Heart right ventricle (tissue), 16 donors: ENCODE data around the gene FAM163B. TPM values are rescaled to one million over a fixed set of nuclear protein-coding genes. Genes with fewer than 3 reads are reported as not detected.

Source experiments
- ATAC-seq, 8 donors: fragments of 200-7000 bp; cut with Tn5 transposase; one replicate each; pipeline ENCODE4 v1.9.1; 2020; ENCODE audit warnings: mild to moderate bottlenecking in 8 of 8, moderate library complexity in 8 of 8, moderate number of reproducible peaks in 1 of 8
- DNase-seq, 2 donors: peaks; one replicate each; pipeline ENCODE4 v3.0.0-alpha.2; 2020
- H3K27ac ChIP-seq, 10 donors: fragments of 200-600 bp; sonication (generic) in 2 of 10; one replicate each; pipeline versions ENCODE4 v1.5.0 to v1.8.0; 2020 to 2022; ENCODE audit warnings: mild to moderate bottlenecking in 3 of 10
- H3K27me3 ChIP-seq, 7 donors: fragments of 200-600 bp; one replicate each; pipeline ENCODE4 v1.8.0; 2021 to 2022; ENCODE audit warnings: mild to moderate bottlenecking in 2 of 7
- H3K36me3 ChIP-seq, 9 donors: fragments of 200-600 bp; sonication (generic) in 1 of 9; one replicate each; pipeline versions ENCODE4 v1.5.0 to v1.8.0; 2020 to 2022; ENCODE audit warnings: mild to moderate bottlenecking in 2 of 9
- H3K4me1 ChIP-seq, 9 donors: fragments of 200-600 bp; sonication (generic) in 1 of 9; one replicate each; pipeline versions ENCODE4 v1.5.0 to v1.8.0; 2020 to 2022; ENCODE audit warnings: mild to moderate bottlenecking in 4 of 9
- H3K4me3 ChIP-seq, 10 donors: fragments of 200-600 bp; sonication (generic) in 2 of 10; one replicate each; pipeline versions ENCODE4 v1.5.0 to v1.8.0; 2020 to 2022; ENCODE audit warnings: mild to moderate bottlenecking in 7 of 10, moderate library complexity in 2 of 10
- H3K9me3 ChIP-seq, 11 donors: fragments of 200-600 bp in 10 of 11; sonication (generic) in 2 of 11; one replicate each; pipeline versions ENCODE4 v1.5.0 to v1.8.0; 2013 to 2022; ENCODE audit warnings: mild to moderate bottlenecking in 2 of 11, control low read depth in 1 of 11, moderate library complexity in 1 of 11
- WGBS, 2 donors: extraction: QIAGEN DNeasy Blood & Tissue Kit; methylation state at CpG; one replicate each; pipeline ENCODE4 v1.1.7; 2013; ENCODE audit warnings: inconsistent platforms in 1 of 2; 5-methylcytosine and 5-hydroxymethylcytosine counted together
- intact Hi-C, 10 donors: fragments of 100-400 bp; cut with DNase I; formaldehyde crosslinking; loops; one replicate each; pipeline versions ENCODE4 v1.11.1 to v1.14.2; 2022
- polyA plus RNA-seq, 2 donors: library from polyadenylated mRNA; stranded (reverse); fragments of 200-250 nt; gene quantifications; one replicate each; pipeline ENCODE4 v1.2.3, GENCODE V29; 2013
- total RNA-seq, 10 donors: library from RNA; stranded (reverse); fragmentation: NEBNext Ultra II Directional in 3 of 10; extraction: Animal tissue kit (Norgen Biotek cat#: 25700) in 3 of 10; gene quantifications; one replicate each; pipeline versions ENCODE4 v1.2.1 to v1.2.4, GENCODE V29; 2021 to 2023
- TF ChIP-seq, protein P1 (sequence below), 9 donors: fragments of 200-600 bp; sonication (generic) in 2 of 9; IDR thresholded peaks; one replicate each; pipeline versions ENCODE4 v1.5.0 to v1.8.0; 2021 to 2022; ENCODE audit warnings: antibody characterized with exemption in 9 of 9, mild to moderate bottlenecking in 5 of 9, moderate library complexity in 1 of 9
- donor health status: Arrhythmogenic right ventricular cardiomyopathy.
- donor health status: ischemic (EF 13 %, LVEDD 7.1; RV severe dilation, severe dysfunction).
- donor health status: healthy with polysubstance abuse.
- donor health status: DM: no; HTN: yes; CAD: no.
- donor health status: DM: no; HTN: no; CAD: no.
- donor health status: ischemic (EF 25% LVEDD 6.9; RV normal size, moderate dysfunction).
- donor health status: ischemic (EF 25% LVEDD 5.7; RV mildly dilated, moderate dysfunction).
- donor health status: healthy.
- donor health status: DM: yes; HTN: yes; CAD: no.
- donor health status: Ischemic cardiomyopathy.
- donor health status: ischemic (EF 35%, LVEDD 5.7; RV mildly dilated, moderate dysfunction).
- donor health status: nonischemic (EF 11% LVEDD 7.7; RV severe dilation, severe dysfunction).
- donor health status: DM: yes; HTN: yes; CAD: no.
- donor health status: PGD.
- donor health status: ischemic (EF 29% LVEDD 5.4; RV normal size, mild dysfunction).
- donor health status: nonischemic (EF 23%, LVEDD 6.1; RV moderate dilation, normal function).

FAM163B gene
- total and polyA plus RNA-seq, 12 donors: 0.19 TPM; not detected in 11

DNA sequence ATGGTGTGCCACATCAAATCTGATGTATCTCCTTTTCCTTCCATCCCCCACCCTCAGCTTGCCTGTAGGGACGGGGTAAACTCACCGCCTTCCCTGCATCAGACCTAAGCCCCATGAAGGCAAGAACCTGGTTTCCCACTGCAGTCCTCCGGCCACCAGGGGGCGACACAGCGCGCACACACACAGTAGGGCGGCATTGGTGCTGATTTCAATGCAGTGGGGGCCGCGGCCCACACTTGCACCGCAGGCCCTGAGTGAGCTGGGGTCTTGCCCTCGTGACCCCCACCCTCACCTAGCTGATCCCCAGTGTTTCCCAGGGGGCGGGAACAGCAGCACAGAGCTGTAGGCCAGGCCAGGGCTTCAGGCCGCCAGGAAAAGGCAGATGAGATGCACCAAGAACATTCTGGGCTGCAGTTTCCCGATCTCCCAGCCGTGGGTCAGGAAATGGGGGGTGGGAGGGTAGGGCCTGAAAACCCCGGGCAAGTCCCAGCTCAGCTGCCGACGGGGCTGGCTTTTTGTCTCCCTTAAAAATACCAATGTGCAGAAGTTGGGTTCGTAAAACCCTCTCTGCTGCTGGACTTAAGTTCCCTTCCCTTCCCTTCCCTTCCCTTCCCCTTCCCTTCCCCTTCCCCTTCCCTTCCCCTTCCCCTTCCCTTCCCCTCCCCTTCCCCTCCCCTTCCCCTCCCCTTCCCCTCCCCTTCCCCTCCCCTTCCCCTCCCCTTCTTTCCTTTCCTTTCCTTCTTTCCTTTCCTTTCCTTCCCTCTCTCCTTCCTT lies 19.5 kb downstream of the FAM163B start:
- no peak for ATAC-seq
- Histone ChIP-seq H3K4me3 (no peak overlapping the region), H3K27me3 (peaks cover 0 to 54% (median 33%) of the 10 kb centered on the region in 7 donors), H3K27ac (no peak overlapping the region), H3K4me1 (peaks cover 0 to 17% (median 12%) of the 10 kb centered on the region in 9 donors), H3K36me3 (no peaks in the 10 kb centered on the region), H3K9me3 (no peaks in the 10 kb centered on the region)
- TF ChIP-seq, protein P1, sequence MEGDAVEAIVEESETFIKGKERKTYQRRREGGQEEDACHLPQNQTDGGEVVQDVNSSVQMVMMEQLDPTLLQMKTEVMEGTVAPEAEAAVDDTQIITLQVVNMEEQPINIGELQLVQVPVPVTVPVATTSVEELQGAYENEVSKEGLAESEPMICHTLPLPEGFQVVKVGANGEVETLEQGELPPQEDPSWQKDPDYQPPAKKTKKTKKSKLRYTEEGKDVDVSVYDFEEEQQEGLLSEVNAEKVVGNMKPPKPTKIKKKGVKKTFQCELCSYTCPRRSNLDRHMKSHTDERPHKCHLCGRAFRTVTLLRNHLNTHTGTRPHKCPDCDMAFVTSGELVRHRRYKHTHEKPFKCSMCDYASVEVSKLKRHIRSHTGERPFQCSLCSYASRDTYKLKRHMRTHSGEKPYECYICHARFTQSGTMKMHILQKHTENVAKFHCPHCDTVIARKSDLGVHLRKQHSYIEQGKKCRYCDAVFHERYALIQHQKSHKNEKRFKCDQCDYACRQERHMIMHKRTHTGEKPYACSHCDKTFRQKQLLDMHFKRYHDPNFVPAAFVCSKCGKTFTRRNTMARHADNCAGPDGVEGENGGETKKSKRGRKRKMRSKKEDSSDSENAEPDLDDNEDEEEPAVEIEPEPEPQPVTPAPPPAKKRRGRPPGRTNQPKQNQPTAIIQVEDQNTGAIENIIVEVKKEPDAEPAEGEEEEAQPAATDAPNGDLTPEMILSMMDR (IDR thresholded peaks at IDR 0.05): peak in 8 of 9 donors; percentile 28 to 61 (median 48)
- 44 to 46% methylated on average over 19 of the region's 19 CpGs for WGBS, 2 donors
- no peak for DNase-seq
- intact Hi-C loops: loop anchor here in 3 of 10 donors (5.0 to 10.0 kb wide), 2 partner anchors 125 to 138 kb away; no protein-coding TSS in a partner anchor

DNA sequence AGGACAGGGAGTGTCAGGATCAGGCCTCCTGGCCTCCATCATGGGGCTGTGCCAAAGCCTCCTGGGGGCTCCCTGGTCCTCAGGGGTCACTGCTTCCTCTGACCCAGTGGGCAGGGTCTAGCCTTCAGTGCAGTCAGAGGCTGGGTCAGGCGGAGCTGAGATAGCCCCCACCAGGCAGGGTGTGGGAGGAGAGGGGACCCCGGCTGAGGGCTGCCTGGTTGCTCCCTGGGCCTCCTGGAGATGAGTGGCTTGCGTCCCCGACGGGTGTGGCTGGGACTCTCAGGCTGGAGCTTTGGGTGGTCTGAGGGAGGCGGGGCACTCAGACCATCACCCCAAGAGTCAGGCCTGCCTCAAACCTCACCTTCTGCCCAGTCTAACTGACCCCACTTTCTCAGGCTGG lies 21.7 kb downstream of the FAM163B start:
- H3K27me3 ChIP-seq: peaks cover 0 to 60% (median 37%) of the 10 kb centered on the region in 7 donors
- no peak for ATAC-seq
- WGBS, 2 donors: 87 to 89% methylated on average over 6 of the region's 6 CpGs
- TF ChIP-seq, protein P1 (IDR thresholded peaks at IDR 0.05): no peak
- no peaks in the 10 kb centered on the region for H3K36me3 ChIP-seq
- intact Hi-C loops: loop anchor here in 3 of 10 donors (5.0 to 10.0 kb wide), 2 partner anchors 127 to 140 kb away; no protein-coding TSS in a partner anchor
- H3K9me3 ChIP-seq: no peaks in the 10 kb centered on the region
- H3K4me3 ChIP-seq: no peak overlapping the region
- peaks cover 4 to 38% (median 27%) of the 10 kb centered on the region in 9 donors for H3K4me1 ChIP-seq
- DNase-seq: no peak
- H3K27ac ChIP-seq: no peak overlapping the region

DNA sequence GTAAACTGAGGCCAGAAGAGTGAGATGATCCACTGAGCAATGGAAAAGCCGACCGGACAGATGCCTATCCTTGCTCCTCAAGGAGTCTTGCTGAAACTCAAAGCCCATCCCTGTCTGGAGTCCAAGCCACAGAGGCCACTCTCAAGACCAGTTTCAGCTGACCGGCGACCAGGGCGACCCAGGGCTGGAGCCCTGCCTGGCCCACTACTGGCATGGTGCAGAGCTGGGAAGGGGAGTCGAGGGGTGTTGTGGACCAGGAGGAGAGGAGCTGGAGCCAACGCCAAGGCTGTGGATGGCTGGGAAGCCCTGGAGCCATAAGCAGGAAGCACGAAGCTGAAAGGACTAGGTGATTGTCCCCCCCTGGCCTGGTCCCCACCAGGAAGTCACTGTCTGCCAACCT lies 22.1 kb downstream of the FAM163B start:
- Histone ChIP-seq H3K9me3 (no peaks in the 10 kb centered on the region), H3K36me3 (no peaks in the 10 kb centered on the region), H3K27ac (no peak overlapping the region), H3K4me1 (peaks cover 4 to 43% (median 32%) of the 10 kb centered on the region in 9 donors), H3K4me3 (no peak overlapping the region), H3K27me3 (peaks cover 0 to 60% (median 37%) of the 10 kb centered on the region in 7 donors)
- TF ChIP-seq, protein P1 (IDR thresholded peaks at IDR 0.05): no peak
- DNase-seq (no peak), ATAC-seq (no peak)
- intact Hi-C loops: loop anchor here in 3 of 10 donors (5.0 to 10.0 kb wide), 2 partner anchors 128 to 140 kb away; no protein-coding TSS in a partner anchor
- WGBS, 2 donors: 82 to 91% methylated on average over 8 of the region's 8 CpGs

DNA sequence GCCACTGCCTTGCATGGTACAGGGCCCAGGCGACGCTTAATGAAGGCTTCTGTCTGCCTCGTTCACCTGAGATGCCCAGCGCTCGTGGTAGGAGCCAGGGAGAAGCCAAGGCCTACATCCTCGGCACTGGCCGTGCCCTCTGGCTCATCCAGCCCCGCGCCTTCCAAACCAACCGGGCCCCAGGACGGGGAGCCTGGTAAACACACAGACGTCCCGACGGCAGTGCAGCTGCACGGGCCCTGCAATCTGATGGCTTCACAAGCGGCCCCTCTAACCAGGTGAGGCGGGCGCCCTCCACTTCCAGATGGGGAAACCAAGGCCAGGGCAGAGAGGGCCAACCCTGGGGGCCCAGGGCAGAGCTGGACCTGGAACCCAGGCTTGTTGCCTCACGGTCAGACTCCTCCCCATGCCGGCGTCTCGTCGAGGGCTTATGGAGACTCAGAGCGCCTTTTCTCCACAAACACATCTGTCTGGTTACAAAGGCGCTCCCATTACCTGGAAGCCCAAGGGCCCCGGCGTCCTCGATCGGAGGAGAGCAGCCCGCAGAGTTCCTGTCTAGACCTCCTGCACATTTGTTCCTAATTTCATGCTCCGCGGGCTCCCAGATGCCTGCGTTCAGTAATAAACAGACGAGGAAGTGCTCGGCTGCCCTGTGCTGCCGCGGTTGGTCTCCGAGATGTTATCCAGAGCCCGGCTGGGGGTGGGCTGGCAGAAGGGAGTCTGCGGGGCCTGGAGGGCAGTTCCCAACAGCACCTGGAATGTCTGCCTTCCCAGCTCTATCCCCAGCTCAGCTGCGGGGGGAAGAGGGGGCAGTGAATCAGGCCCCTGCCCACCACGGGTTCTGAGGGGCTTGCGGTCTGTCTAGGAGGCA lies 23.5 kb downstream of the FAM163B start:
- Histone ChIP-seq H3K27me3 (peaks cover 0 to 51% (median 33%) of the 10 kb centered on the region in 7 donors), H3K9me3 (no peaks in the 10 kb centered on the region), H3K36me3 (no peaks in the 10 kb centered on the region), H3K4me1 (peaks cover 4 to 53% (median 33%) of the 10 kb centered on the region in 9 donors), H3K27ac (no peak overlapping the region), H3K4me3 (no peak overlapping the region)
- 43 to 47% methylated on average over 43 of the region's 43 CpGs for WGBS, 2 donors
- intact Hi-C loops: loop anchor here in 3 of 10 donors (5.0 to 10.0 kb wide), 2 partner anchors 129 to 142 kb away; no protein-coding TSS in a partner anchor
- DNase-seq (no peak), ATAC-seq (no peak)
- TF ChIP-seq, protein P1 (IDR thresholded peaks at IDR 0.05): no peak
